ENCODE data around the gene LRRC75B. TPM values are rescaled to one million over a fixed set of nuclear protein-coding genes. Genes with fewer than 3 reads are reported as not detected.

Gene LRRC75B
- total and polyA plus RNA-seq, 2 donors (not counting 3 experiments of a cell fraction or from before 2014, with no cell fraction given), result 8.9 to 15.0 TPM

DNA sequence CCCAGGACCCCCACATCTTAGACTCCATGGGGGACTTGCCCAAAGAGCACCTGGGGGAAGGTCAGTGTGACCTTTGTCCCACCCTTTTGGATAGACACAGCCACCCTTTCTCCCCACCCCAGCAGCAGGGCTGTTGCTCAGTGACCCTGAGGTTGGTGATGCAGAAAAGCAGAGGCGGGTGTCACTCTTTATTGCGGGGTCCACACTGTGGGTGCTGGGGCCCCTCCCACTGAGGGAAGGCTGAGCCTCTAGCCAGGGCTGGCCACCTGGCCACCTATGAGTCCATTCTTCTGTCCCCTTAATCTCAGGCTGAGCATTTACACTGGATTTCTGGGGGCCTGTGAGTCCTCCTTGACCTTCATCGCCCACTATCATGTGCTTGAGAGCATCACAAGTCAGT, 7.4 kb downstream of the LRRC75B start:
- no TSS peak for BruUV-seq (replicated peaks)

More for the DNA sequence above, 7.4 kb downstream of the LRRC75B start:
- Histone ChIP-seq H2AFZ (ENCODE audit: low read depth, low read length) (no peak overlapping the region), H3K36me3 (ENCODE audit: control insufficient read depth in 2 of 2, extremely low read depth in 1 of 2, insufficient read depth in 2 of 2, low read length in 2 of 2) (peaks cover 0 to 3% of the 10 kb centered on the region in 2 experiments), H3K27me3 (ENCODE audit: control insufficient read depth in 2 of 2, insufficient read depth in 2 of 2, low read length in 2 of 2) (no peaks in the 10 kb centered on the region), H3K4me3 (replicated peaks in 1 of 3; ENCODE audit: insufficient read depth in 1 of 3, low read depth in 1 of 3, low read length in 3 of 3) (no peak overlapping the region), H3K79me2 (ENCODE audit: control insufficient read depth, insufficient read depth, low read length) (no peaks in the 10 kb centered on the region), H3K9me1 (replicated peaks; ENCODE audit: control insufficient read depth, extremely low read depth, insufficient read depth, low read length) (no peaks in the 10 kb centered on the region), H3K4me1 (ENCODE audit: control insufficient read depth, extremely low read depth, insufficient read depth, low read length) (no peaks in the 10 kb centered on the region), H3K27ac (ENCODE audit: insufficient read depth, low read depth, low read length) (no peak overlapping the region), H4K20me1 (replicated peaks; ENCODE audit: control insufficient read depth, extremely low read depth, insufficient read depth, low read length) (no peaks in the 10 kb centered on the region), H3K4me2 (ENCODE audit: insufficient read depth, low read length) (no peak overlapping the region), H3K9ac (replicated peaks; ENCODE audit: extremely low read depth, insufficient read depth, low read length) (no peak overlapping the region), H3K9me3 (replicated peaks; ENCODE audit: control insufficient read depth, insufficient read depth, low read length) (no peaks in the 10 kb centered on the region)
- DNase-seq (ENCODE audit: low read depth, low spot score), result no peak
- CTCF ChIA-PET, result interaction anchor here (2.2 kb wide), 1 partner anchor 187 kb away, joined by 7 read pairs; no protein-coding TSS in a partner anchor
- TF ChIP-seq FOS (IDR thresholded peaks at IDR 0.05; ENCODE audit: borderline replicate concordance, insufficient read depth, low read length) (no peak), EZH2 (IDR thresholded peaks at IDR 0.05; ENCODE audit: borderline replicate concordance, low read depth, low read length, severe bottlenecking) (no peak), POLR2AphosphoS5 (IDR thresholded peaks at IDR 0.05; ENCODE audit: insufficient read depth, low read depth, low read length) (no peak), GATA2 (IDR thresholded peaks at IDR 0.05; ENCODE audit: insufficient read depth, insufficient read length, low read depth, low read length) (no peak), JUN (IDR thresholded peaks at IDR 0.05; ENCODE audit: borderline replicate concordance, insufficient read depth, insufficient read length, low read depth) (no peak), MYC (IDR thresholded peaks at IDR 0.05; ENCODE audit: low read depth, low read length) (no peak), POLR2A (IDR thresholded peaks at IDR 0.05; ENCODE audit: low read depth, low read length) (no peak)
- TF ChIP-seq, protein P1, sequence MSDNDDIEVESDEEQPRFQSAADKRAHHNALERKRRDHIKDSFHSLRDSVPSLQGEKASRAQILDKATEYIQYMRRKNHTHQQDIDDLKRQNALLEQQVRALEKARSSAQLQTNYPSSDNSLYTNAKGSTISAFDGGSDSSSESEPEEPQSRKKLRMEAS (IDR thresholded peaks at IDR 0.05; ENCODE audit: insufficient read depth, insufficient read length), result no peak
- TF ChIP-seq, protein P2, sequence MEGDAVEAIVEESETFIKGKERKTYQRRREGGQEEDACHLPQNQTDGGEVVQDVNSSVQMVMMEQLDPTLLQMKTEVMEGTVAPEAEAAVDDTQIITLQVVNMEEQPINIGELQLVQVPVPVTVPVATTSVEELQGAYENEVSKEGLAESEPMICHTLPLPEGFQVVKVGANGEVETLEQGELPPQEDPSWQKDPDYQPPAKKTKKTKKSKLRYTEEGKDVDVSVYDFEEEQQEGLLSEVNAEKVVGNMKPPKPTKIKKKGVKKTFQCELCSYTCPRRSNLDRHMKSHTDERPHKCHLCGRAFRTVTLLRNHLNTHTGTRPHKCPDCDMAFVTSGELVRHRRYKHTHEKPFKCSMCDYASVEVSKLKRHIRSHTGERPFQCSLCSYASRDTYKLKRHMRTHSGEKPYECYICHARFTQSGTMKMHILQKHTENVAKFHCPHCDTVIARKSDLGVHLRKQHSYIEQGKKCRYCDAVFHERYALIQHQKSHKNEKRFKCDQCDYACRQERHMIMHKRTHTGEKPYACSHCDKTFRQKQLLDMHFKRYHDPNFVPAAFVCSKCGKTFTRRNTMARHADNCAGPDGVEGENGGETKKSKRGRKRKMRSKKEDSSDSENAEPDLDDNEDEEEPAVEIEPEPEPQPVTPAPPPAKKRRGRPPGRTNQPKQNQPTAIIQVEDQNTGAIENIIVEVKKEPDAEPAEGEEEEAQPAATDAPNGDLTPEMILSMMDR (IDR thresholded peaks at IDR 0.05; ENCODE audit: extremely low read depth in 1 of 2, insufficient read depth in 1 of 2, low read depth in 1 of 2, low read length in 2 of 2), result no peak
- dilution Hi-C loops (cut with MboI; ENCODE audit: extremely low pct_ligation_motif_present, low sequenced_read_pairs) (no loop called here), intact Hi-C loops (cut with micrococcal nuclease) (no loop called here)
- POLR2A ChIA-PET, result interaction anchor here (0.6 kb wide), 1 partner anchor 10 kb away, joined by 4 read pairs; no protein-coding TSS in a partner anchor
- no peak for FAIRE-seq
